ENCODE measurements around the gene LGALS3.

- TF ChIP-seq EP300 (IDR thresholded peaks at IDR 0.05) (no peak), CTCF (IDR thresholded peaks at IDR 0.05) (no peak), POLR2A (IDR thresholded peaks at IDR 0.05) (no peak)
Measured at GRCh38 chr14:55088356-55088755, 40.7 kb upstream of the LGALS3 start.
